GM21367 (cell line): Measurements from ENCODE around the gene ATP8B2.

Experiments used
- ATAC-seq: cut with Tn5 transposase; IDR thresholded peaks from one replicate; pipeline ENCODE4 v1.9.1; 2021; ENCODE audit not compliant: unreplicated experiment

Gene ATP8B2

GRCh38 chr1:154386643-154387352, 61.5 kb downstream of the ATP8B2 start:
- peak; percentile 58 for ATAC-seq

DNA sequence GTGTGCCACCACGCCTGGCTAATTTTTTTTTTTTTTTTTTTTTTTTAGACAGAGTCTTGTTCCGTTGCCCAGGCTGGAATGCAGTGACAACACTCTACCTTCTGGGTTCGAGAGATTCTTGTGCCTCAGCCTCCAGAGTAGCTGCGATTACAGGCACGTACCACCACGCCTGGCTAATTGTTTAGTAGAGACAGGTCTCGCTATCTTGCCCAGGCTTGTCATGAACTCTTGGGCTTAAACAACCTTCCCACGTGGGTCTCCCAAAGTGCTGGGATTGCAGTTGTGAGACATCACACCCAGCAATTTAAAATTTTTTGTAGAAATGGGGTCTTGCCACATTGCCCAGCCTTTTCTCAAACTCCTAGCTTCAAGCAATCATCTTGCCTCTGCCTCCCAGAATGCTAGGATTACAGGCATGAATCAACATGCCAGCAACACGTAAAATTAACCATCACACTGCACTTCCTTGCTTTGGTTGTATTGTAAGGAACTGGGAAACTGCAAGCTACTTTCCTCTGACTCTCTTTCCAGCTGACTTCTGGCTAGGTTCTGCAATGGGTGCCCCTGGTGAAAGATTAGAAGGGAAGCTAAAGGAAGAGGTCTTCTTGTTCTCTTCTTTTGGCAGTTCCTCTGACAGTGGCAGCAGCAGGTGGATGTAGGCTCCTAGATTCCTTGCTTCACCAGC, 65.9 kb downstream of the ATP8B2 start:
- no peak for ATAC-seq

DNA sequence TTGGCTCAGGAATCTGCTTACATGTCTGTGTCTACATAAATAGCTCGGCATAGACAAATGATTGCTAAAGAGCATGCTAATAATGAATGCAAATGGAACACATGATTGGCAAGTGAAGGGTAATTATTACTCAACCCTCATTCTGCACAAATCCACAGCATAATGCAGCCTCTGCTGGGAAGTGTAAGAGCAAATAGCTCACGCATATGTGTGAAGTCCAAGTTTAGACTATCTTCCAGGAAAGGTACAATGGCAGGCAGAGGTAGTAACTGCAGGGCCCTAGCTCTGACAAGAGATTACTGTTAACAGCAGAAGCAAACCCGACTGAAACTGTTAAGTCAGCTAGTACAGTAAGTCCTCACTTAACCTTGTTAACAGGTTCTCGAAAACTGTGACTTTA, 72.8 kb downstream of the ATP8B2 start:
- ATAC-seq = no peak

DNA sequence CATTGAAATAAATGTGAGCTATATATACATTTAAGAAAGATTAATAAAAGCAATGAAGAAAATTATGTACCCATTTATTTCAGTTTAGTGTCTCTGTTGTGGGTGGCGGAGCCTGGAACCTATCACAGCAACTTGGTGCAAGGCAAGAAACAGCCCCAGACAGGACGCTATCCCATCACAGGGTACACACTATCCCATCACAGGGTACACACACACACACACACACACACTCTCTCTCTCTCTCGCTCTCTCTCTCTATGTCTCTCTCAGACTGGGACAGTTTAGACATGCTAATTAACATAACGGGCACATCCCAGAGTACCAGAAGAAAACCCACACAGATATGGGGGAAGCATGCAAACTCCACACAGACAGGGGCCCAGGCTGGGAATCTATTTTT, 73.4 kb downstream of the ATP8B2 start:
- ATAC-seq = no peak

GRCh38 chr1:154400381-154400801, 75.1 kb downstream of the ATP8B2 start:
- ATAC-seq = no peak
